HCT116 (cell line): Measurements from ENCODE around the gene ADCY2. TPM values are rescaled to one million over a fixed set of nuclear protein-coding genes. Genes with fewer than 3 reads are reported as not detected.

Experiments used
- ATAC-seq: fragments of 200-7000 bp; cut with Tn5 transposase; 2 replicates; pipeline ENCODE4 v1.9.1; 2020; ENCODE audit warnings: mild to moderate bottlenecking, moderate library complexity
- BruUV-seq: library from RNA; stranded (reverse); fragments of 400-500 nt; replicated peaks from 2 replicates; lab custom pipeline; 2021; lab: Mats Ljungman, UMichigan
- CTCF ChIA-PET: fragments of 300-600 bp; sonication (Branson Sonifier 250); formaldehyde crosslinking; loops from one replicate; lab custom pipeline; 2021; ENCODE audit warnings: antibody characterized with exemption; lab: Charles Lee
- POLR2A ChIA-PET: fragments of 300-600, 350-600 bp; sonication (Branson Sonifier 250); formaldehyde crosslinking; loops from one replicate; lab custom pipeline; 2021; ENCODE audit warnings: antibody characterized with exemption; lab: Charles Lee
- RAD21 ChIA-PET, 2 experiments: fragments of 300-600 bp; sonication (Branson Sonifier 250); formaldehyde crosslinking; loops; one replicate each; lab custom pipeline; 2023; ENCODE audit warnings: low total read pairs in 2 of 2; ENCODE audit not compliant: uncharacterized antibody in 2 of 2, unreplicated experiment in 2 of 2, low non-redundant PET in 1 of 2; lab: Charles Lee
- DNase-seq: peaks from one replicate; pipeline ENCODE4 v3.0.0-alpha.2; 2010; ENCODE audit warnings: low read depth, low spot score
- H2AFZ ChIP-seq: fragments of 200-600 bp; shearing (Covaris generic), sonication (generic); 2 replicates; pipeline ENCODE4 v1.6.1; 2017; ENCODE audit warnings: low read depth, mixed run types, mixed read lengths, antibody characterized with exemption, low read length; ENCODE audit not compliant: poor library complexity, severe bottlenecking
- H3K27ac ChIP-seq: 2 replicates; pipeline ENCODE4 v1.5.1; 2012; ENCODE audit warnings: low read depth, low read length
- H3K27me3 ChIP-seq: fragments of 200-600 bp; sonication (generic); 2 replicates; pipeline ENCODE4 v1.6.1; 2016; ENCODE audit warnings: mixed run types, low read length, mixed read lengths; ENCODE audit not compliant: insufficient read depth
- H3K36me3 ChIP-seq, 2 experiments: fragments of 200-500 bp in 1 of 2; fragments of 200-600 bp in 1 of 2; sonication (Bioruptor generic) in 1 of 2; sonication (generic) in 1 of 2; 2 replicates each; pipeline versions ENCODE4 v1.5.1 to v1.6.1; 2014 to 2016; ENCODE audit warnings: low read length in 2 of 2, inconsistent platforms in 1 of 2, mixed read lengths in 1 of 2, mixed run types in 1 of 2; ENCODE audit not compliant: insufficient read depth in 2 of 2, control insufficient read depth in 1 of 2
- H3K4me1 ChIP-seq, 2 experiments: fragments of 200-600 bp in 1 of 2; sonication (generic) in 1 of 2; 2 replicates each; pipeline versions ENCODE4 v1.5.1 to v1.6.1; 2012 to 2017; ENCODE audit warnings: low read length in 2 of 2, inconsistent platforms in 1 of 2, mild to moderate bottlenecking in 1 of 2, mixed read lengths in 1 of 2, mixed run types in 1 of 2, moderate library complexity in 1 of 2; ENCODE audit not compliant: insufficient read depth in 2 of 2, control insufficient read depth in 1 of 2
- H3K4me2 ChIP-seq: fragments of 200-600 bp; sonication (generic); 2 replicates; pipeline ENCODE4 v1.6.1; 2017; ENCODE audit warnings: mixed run types, low read length, mixed read lengths
- H3K4me3 ChIP-seq, 2 experiments: fragments of 200-600 bp in 1 of 2; sonication (generic) in 1 of 2; replicated peaks in 1 of 2; 2 replicates each; pipeline ENCODE4 v1.5.1; 2011 to 2016; ENCODE audit warnings: low read length in 2 of 2, control low read depth in 1 of 2, low read depth in 1 of 2, mild to moderate bottlenecking in 1 of 2, mixed read lengths in 1 of 2, mixed run types in 1 of 2
- H3K79me2 ChIP-seq: fragments of 200-600 bp; sonication (generic); 2 replicates; pipeline ENCODE4 v1.6.1; 2017; ENCODE audit warnings: mild to moderate bottlenecking, mixed run types, low read length, moderate library complexity, mixed read lengths; ENCODE audit not compliant: insufficient read depth
- H3K9ac ChIP-seq: fragments of 200-600 bp; sonication (generic); 2 replicates; pipeline ENCODE4 v1.6.1; 2016; ENCODE audit warnings: low read length, mixed read lengths
- H3K9me2 ChIP-seq: fragments of 200-600 bp; sonication (generic), shearing (Covaris generic); 2 replicates; pipeline ENCODE4 v1.6.1; 2017; ENCODE audit warnings: mixed run types, mild to moderate bottlenecking, moderate library complexity; ENCODE audit not compliant: insufficient read depth
- H3K9me3 ChIP-seq, 2 experiments: fragments of 200-500 bp in 1 of 2; fragments of 200-600 bp in 1 of 2; sonication (Bioruptor generic) in 1 of 2; sonication (generic) in 1 of 2; 2 replicates each; pipeline ENCODE4 v1.6.1; 2014 to 2017; ENCODE audit warnings: low read length in 2 of 2, mixed read lengths in 2 of 2, inconsistent platforms in 1 of 2, low read depth in 1 of 2, mild to moderate bottlenecking in 1 of 2, mixed run types in 1 of 2, moderate library complexity in 1 of 2; ENCODE audit not compliant: control insufficient read depth in 1 of 2, insufficient read depth in 1 of 2
- H4K20me1 ChIP-seq: fragments of 200-600 bp; sonication (generic), shearing (Covaris generic); 2 replicates; pipeline ENCODE4 v1.6.1; 2017; ENCODE audit warnings: mixed run types, mild to moderate bottlenecking, moderate library complexity; ENCODE audit not compliant: insufficient read depth
- EGR1 ChIP-seq: IDR thresholded peaks from 2 replicates; pipeline ENCODE4 v1.6.1; 2012; ENCODE audit warnings: low read depth
- ELF1 ChIP-seq: IDR thresholded peaks from 2 replicates; pipeline ENCODE4 v1.6.1; 2012; ENCODE audit warnings: low read depth, borderline replicate concordance
- EZH2 ChIP-seq: fragments of 200-600 bp; sonication (generic); IDR thresholded peaks from 2 replicates; pipeline ENCODE4 v1.6.1; 2017; ENCODE audit warnings: antibody characterized with exemption, mixed run types
- FOSL1 ChIP-seq: IDR thresholded peaks from 2 replicates; pipeline ENCODE4 v1.6.1; 2012; ENCODE audit warnings: low read depth
- SIN3A ChIP-seq: IDR thresholded peaks from 2 replicates; pipeline ENCODE4 v1.6.1; 2012; ENCODE audit warnings: low read depth
- TCF7L2 ChIP-seq: IDR thresholded peaks from 2 replicates; pipeline ENCODE4 v1.7.0; 2011; ENCODE audit warnings: borderline replicate concordance, inconsistent platforms; ENCODE audit not compliant: insufficient read depth, insufficient read length; ENCODE audit errors: extremely low read depth
- ZFX ChIP-seq: fragments of 450-650 bp; IDR thresholded peaks from 2 replicates; pipeline ENCODE4 v1.6.1; 2017
- intact Hi-C: fragments of 100-400 bp; cut with micrococcal nuclease; formaldehyde crosslinking; loops from 2 replicates; pipeline ENCODE4 v1.10.0; 2022
- total RNA-seq: library from RNA; stranded (reverse); gene quantifications from one replicate; pipeline ENCODE4 v1.2.1, GENCODE V29; 2021; ENCODE audit not compliant: unreplicated experiment
- TF ChIP-seq, protein P1 (sequence below): IDR thresholded peaks from 2 replicates; pipeline ENCODE4 v1.6.1; 2012; ENCODE audit warnings: low read depth
- TF ChIP-seq, protein P2 (sequence below): IDR thresholded peaks from 2 replicates; pipeline ENCODE4 v1.6.1; 2012

The ADCY2 gene
- total RNA-seq, 1 experiment from 2014 or later = 0.15 TPM

DNA sequence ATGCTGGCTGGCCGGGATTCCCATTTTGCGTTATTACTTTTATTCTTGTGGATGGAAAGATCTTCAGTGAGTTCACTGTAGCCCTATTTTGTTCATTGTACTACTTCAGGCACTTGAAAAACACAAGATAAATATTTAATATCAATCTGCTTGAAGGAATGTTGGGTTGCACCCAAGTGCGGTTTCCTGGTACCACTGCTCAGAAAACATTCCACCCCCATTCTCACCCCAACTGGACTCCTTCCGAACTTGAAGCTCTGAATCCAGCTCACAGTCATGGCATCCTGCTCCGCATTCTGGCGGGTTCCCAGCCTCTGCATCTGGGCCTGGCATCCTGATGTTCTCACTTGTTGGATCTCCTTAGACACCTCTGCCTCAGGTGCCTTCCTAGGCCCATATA, 351.8 kb downstream of the ADCY2 start:
- DNase-seq = no peak
- H3K4me3 ChIP-seq = no peak overlapping the region
- H3K79me2 ChIP-seq = no peaks in the 10 kb centered on the region
- RAD21 ChIA-PET = no interaction called here
- H3K36me3 ChIP-seq = no peaks in the 10 kb centered on the region
- CTCF ChIA-PET = no interaction called here
- no peak overlapping the region for H2AFZ ChIP-seq
- no peak overlapping the region for H3K27ac ChIP-seq
- intact Hi-C loops = loop anchor here (5.0 kb wide), 1 partner anchor 485 kb away; no protein-coding TSS in a partner anchor
- TF ChIP-seq, protein P1, sequence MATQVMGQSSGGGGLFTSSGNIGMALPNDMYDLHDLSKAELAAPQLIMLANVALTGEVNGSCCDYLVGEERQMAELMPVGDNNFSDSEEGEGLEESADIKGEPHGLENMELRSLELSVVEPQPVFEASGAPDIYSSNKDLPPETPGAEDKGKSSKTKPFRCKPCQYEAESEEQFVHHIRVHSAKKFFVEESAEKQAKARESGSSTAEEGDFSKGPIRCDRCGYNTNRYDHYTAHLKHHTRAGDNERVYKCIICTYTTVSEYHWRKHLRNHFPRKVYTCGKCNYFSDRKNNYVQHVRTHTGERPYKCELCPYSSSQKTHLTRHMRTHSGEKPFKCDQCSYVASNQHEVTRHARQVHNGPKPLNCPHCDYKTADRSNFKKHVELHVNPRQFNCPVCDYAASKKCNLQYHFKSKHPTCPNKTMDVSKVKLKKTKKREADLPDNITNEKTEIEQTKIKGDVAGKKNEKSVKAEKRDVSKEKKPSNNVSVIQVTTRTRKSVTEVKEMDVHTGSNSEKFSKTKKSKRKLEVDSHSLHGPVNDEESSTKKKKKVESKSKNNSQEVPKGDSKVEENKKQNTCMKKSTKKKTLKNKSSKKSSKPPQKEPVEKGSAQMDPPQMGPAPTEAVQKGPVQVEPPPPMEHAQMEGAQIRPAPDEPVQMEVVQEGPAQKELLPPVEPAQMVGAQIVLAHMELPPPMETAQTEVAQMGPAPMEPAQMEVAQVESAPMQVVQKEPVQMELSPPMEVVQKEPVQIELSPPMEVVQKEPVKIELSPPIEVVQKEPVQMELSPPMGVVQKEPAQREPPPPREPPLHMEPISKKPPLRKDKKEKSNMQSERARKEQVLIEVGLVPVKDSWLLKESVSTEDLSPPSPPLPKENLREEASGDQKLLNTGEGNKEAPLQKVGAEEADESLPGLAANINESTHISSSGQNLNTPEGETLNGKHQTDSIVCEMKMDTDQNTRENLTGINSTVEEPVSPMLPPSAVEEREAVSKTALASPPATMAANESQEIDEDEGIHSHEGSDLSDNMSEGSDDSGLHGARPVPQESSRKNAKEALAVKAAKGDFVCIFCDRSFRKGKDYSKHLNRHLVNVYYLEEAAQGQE = no peak
- TF ChIP-seq EZH2 = no peak
- H3K9me3 ChIP-seq = no peaks in the 10 kb centered on the region
- H3K27me3 ChIP-seq = no peaks in the 10 kb centered on the region
- POLR2A ChIA-PET = no interaction called here
- no peak for ATAC-seq
- H4K20me1 ChIP-seq = no peaks in the 10 kb centered on the region
- no peak overlapping the region for H3K4me2 ChIP-seq
- no TSS peak for BruUV-seq
- H3K9ac ChIP-seq = no peak overlapping the region
- no peaks in the 10 kb centered on the region for H3K9me2 ChIP-seq
- no peaks in the 10 kb centered on the region for H3K4me1 ChIP-seq

GRCh38 chr5:7749626-7750025, 353.7 kb downstream of the ADCY2 start:
- BruUV-seq = no TSS peak
- intact Hi-C loops = loop anchor here (5.0 to 10.0 kb wide), 2 partner anchors 487 to 925 kb away; no protein-coding TSS in a partner anchor
- Histone ChIP-seq H3K9me2 (no peaks in the 10 kb centered on the region), H3K4me1 (no peaks in the 10 kb centered on the region), H3K4me3 (no peak overlapping the region), H3K79me2 (no peaks in the 10 kb centered on the region), H3K4me2 (no peak overlapping the region), H3K27ac (no peak overlapping the region), H3K9ac (no peak overlapping the region), H2AFZ (no peak overlapping the region), H3K27me3 (no peaks in the 10 kb centered on the region), H3K9me3 (no peaks in the 10 kb centered on the region), H4K20me1 (no peaks in the 10 kb centered on the region), H3K36me3 (no peaks in the 10 kb centered on the region)
- no peak for DNase-seq
- ChIA-PET POLR2A (no interaction called here), CTCF (no interaction called here), RAD21 (no interaction called here)
- no peak for TF ChIP-seq EGR1
- TF ChIP-seq TCF7L2 = no peak
- TF ChIP-seq FOSL1 = no peak
- TF ChIP-seq ELF1 = no peak
- TF ChIP-seq, protein P2, sequence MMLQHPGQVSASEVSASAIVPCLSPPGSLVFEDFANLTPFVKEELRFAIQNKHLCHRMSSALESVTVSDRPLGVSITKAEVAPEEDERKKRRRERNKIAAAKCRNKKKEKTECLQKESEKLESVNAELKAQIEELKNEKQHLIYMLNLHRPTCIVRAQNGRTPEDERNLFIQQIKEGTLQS = no peak
- no peak for TF ChIP-seq ZFX
- TF ChIP-seq SIN3A = no peak
- no peak for ATAC-seq
